SK-N-SH treated with all-trans-retinoic acid at 6 μM for 48 hours (cell line): Measurements from ENCODE around the gene NUP43.

Experiments
- ATAC-seq: fragments of 200-7000 bp; cut with Tn5 transposase; 3 replicates; pipeline ENCODE4 v1.9.1; 2020; ENCODE audit warnings: mild to moderate bottlenecking, moderate library complexity
- ARNTL ChIP-seq: fragments of 450-650 bp; formaldehyde crosslinking; IDR thresholded peaks from 2 replicates; pipeline ENCODE4 v1.5.0; 2020; ENCODE audit warnings: low read depth, mild to moderate bottlenecking, moderate library complexity, borderline replicate concordance
- BACH2 ChIP-seq: fragments of 250-450 bp; sonication (Bioruptor Pico); IDR thresholded peaks from 2 replicates; pipeline ENCODE4 v1.9.0; 2021; ENCODE audit warnings: mild to moderate bottlenecking, borderline replicate concordance
- CSDC2 ChIP-seq: fragments of 250-450 bp; sonication (Bioruptor Pico); IDR thresholded peaks from 2 replicates; pipeline ENCODE4 v1.5.0; 2020; ENCODE audit warnings: mild to moderate bottlenecking, moderate library complexity
- CSRNP3 ChIP-seq: fragments of 250-450 bp; sonication (Bioruptor Pico); IDR thresholded peaks from 2 replicates; pipeline ENCODE4 v1.5.1; 2021; ENCODE audit warnings: mild to moderate bottlenecking, moderate library complexity
- ESRRG ChIP-seq: fragments of 250-450 bp; sonication (Bioruptor Pico); IDR thresholded peaks from 2 replicates; pipeline ENCODE4 v1.6.1; 2021; ENCODE audit warnings: mild to moderate bottlenecking
- GLIS3 ChIP-seq: fragments of 250-450 bp; sonication (Bioruptor Pico); IDR thresholded peaks from 2 replicates; pipeline ENCODE4 v1.5.0; 2020; ENCODE audit warnings: mild to moderate bottlenecking, moderate library complexity
- ISL1 ChIP-seq: fragments of 250-450 bp; sonication (Bioruptor Pico); IDR thresholded peaks from 2 replicates; pipeline ENCODE4 v2.1.2; 2022; ENCODE audit warnings: mild to moderate bottlenecking, moderate library complexity
- OSR1 ChIP-seq: fragments of 250-450 bp; sonication (Bioruptor Pico); IDR thresholded peaks from 2 replicates; pipeline ENCODE4 v1.8.0; 2022; ENCODE audit warnings: moderate library complexity, mild to moderate bottlenecking, inconsistent platforms
- POU6F1 ChIP-seq: fragments of 250-450 bp; sonication (Bioruptor Pico); IDR thresholded peaks from 2 replicates; pipeline ENCODE4 v1.8.0; 2021; ENCODE audit warnings: low read depth, mild to moderate bottlenecking, moderate library complexity, borderline replicate concordance
- PPARA ChIP-seq: fragments of 250-450 bp; sonication (Bioruptor Pico); IDR thresholded peaks from 2 replicates; pipeline ENCODE4 v1.5.0; 2020; ENCODE audit warnings: mild to moderate bottlenecking, borderline replicate concordance
- RARB ChIP-seq: fragments of 250-450 bp; sonication (Bioruptor Pico); IDR thresholded peaks from 2 replicates; pipeline ENCODE4 v1.8.0; 2021; ENCODE audit warnings: mild to moderate bottlenecking, moderate library complexity
- SNAI2 ChIP-seq: fragments of 250-450 bp; sonication (Bioruptor Pico); IDR thresholded peaks from 2 replicates; pipeline ENCODE4 v1.5.0; 2020; ENCODE audit warnings: mild to moderate bottlenecking, moderate library complexity
- TOX ChIP-seq: fragments of 250-450 bp; sonication (Bioruptor Pico); IDR thresholded peaks from 2 replicates; pipeline ENCODE4 v1.8.0; 2021; ENCODE audit warnings: mild to moderate bottlenecking, moderate library complexity, borderline replicate concordance
- ZC3H10 ChIP-seq: fragments of 250-450 bp; sonication (Bioruptor Pico); IDR thresholded peaks from 2 replicates; pipeline ENCODE4 v1.5.1; 2021; ENCODE audit warnings: mild to moderate bottlenecking, moderate library complexity
- ZFP3 ChIP-seq: fragments of 250-450 bp; sonication (Bioruptor Pico); IDR thresholded peaks from 2 replicates; pipeline ENCODE4 v1.5.0; 2020; ENCODE audit warnings: mild to moderate bottlenecking, moderate library complexity
- ZFP30 ChIP-seq: fragments of 450-650 bp; formaldehyde crosslinking; IDR thresholded peaks from 2 replicates; pipeline ENCODE4 v1.5.0; 2022; ENCODE audit warnings: mild to moderate bottlenecking, moderate library complexity
- ZNF565 ChIP-seq: fragments of 450-650 bp; formaldehyde crosslinking; conservative IDR thresholded peaks from 2 replicates; pipeline ENCODE4 v1.5.0; 2020; ENCODE audit warnings: low read depth, mild to moderate bottlenecking, moderate library complexity
- ZNF70 ChIP-seq: fragments of 450-650 bp; formaldehyde crosslinking; IDR thresholded peaks from 2 replicates; pipeline ENCODE4 v1.5.0; 2020; ENCODE audit warnings: mild to moderate bottlenecking, moderate library complexity
- ZNF8 ChIP-seq: fragments of 450-650 bp; formaldehyde crosslinking; IDR thresholded peaks from 2 replicates; pipeline ENCODE4 v1.5.0; 2020; ENCODE audit warnings: mild to moderate bottlenecking, moderate library complexity
- TF ChIP-seq, protein P1 (sequence below): fragments of 250-450 bp; sonication (Bioruptor Pico); IDR thresholded peaks from 2 replicates; pipeline ENCODE4 v1.5.1; 2020; ENCODE audit warnings: low read depth, mild to moderate bottlenecking, moderate library complexity
- TF ChIP-seq, protein P2 (sequence below): fragments of 250-450 bp; sonication (Bioruptor Pico); IDR thresholded peaks from 2 replicates; pipeline ENCODE4 v1.5.0; 2020; ENCODE audit warnings: mild to moderate bottlenecking, moderate library complexity
- TF ChIP-seq, protein P3 (sequence below): fragments of 250-450 bp; sonication (Bioruptor Pico); IDR thresholded peaks from 2 replicates; pipeline ENCODE4 v1.8.0; 2020; ENCODE audit warnings: mild to moderate bottlenecking, moderate library complexity, borderline replicate concordance

NUP43 gene

DNA sequence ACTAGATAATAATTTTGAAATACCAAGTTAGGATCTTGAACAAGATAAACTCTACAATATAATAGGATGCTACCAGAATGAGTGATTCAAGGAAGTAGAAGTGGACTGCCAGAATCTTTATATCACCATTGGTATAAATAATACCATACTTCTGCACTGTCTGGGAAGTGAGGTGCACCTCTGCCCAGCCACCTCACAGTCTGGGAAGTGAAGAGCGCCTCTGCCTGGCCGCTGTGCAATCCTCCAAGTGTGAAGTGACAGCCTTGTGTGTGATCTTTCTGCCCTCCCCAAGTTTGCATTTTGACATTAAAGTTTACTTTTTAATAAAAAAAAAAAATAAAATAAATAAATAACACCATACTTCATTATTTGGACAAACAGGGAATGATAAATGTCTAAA lies 47.2 kb downstream of the NUP43 start:
- TF ChIP-seq ZNF70 (CRISPR knock-in tag) (no peak), CSRNP3 (CRISPR knock-in tag) (no peak), ZNF565 (no peak), RARB (no peak), GLIS3 (no peak), ARNTL (CRISPR knock-in tag) (no peak), CSDC2 (no peak), TOX (no peak), BACH2 (CRISPR knock-in tag) (no peak), ZNF8 (CRISPR knock-in tag) (no peak), ESRRG (CRISPR knock-in tag) (no peak), SNAI2 (CRISPR knock-in tag) (no peak), ISL1 (CRISPR knock-in tag) (no peak)
- TF ChIP-seq, protein P1, sequence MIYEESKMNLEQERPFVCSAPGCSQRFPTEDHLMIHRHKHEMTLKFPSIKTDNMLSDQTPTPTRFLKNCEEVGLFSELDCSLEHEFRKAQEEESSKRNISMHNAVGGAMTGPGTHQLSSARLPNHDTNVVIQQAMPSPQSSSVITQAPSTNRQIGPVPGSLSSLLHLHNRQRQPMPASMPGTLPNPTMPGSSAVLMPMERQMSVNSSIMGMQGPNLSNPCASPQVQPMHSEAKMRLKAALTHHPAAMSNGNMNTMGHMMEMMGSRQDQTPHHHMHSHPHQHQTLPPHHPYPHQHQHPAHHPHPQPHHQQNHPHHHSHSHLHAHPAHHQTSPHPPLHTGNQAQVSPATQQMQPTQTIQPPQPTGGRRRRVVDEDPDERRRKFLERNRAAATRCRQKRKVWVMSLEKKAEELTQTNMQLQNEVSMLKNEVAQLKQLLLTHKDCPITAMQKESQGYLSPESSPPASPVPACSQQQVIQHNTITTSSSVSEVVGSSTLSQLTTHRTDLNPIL = no peak
- TF ChIP-seq, protein P2, sequence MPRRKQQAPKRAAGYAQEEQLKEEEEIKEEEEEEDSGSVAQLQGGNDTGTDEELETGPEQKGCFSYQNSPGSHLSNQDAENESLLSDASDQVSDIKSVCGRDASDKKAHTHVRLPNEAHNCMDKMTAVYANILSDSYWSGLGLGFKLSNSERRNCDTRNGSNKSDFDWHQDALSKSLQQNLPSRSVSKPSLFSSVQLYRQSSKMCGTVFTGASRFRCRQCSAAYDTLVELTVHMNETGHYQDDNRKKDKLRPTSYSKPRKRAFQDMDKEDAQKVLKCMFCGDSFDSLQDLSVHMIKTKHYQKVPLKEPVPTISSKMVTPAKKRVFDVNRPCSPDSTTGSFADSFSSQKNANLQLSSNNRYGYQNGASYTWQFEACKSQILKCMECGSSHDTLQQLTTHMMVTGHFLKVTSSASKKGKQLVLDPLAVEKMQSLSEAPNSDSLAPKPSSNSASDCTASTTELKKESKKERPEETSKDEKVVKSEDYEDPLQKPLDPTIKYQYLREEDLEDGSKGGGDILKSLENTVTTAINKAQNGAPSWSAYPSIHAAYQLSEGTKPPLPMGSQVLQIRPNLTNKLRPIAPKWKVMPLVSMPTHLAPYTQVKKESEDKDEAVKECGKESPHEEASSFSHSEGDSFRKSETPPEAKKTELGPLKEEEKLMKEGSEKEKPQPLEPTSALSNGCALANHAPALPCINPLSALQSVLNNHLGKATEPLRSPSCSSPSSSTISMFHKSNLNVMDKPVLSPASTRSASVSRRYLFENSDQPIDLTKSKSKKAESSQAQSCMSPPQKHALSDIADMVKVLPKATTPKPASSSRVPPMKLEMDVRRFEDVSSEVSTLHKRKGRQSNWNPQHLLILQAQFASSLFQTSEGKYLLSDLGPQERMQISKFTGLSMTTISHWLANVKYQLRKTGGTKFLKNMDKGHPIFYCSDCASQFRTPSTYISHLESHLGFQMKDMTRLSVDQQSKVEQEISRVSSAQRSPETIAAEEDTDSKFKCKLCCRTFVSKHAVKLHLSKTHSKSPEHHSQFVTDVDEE = no peak
- no peak for ATAC-seq

GRCh38 chr6:149698175-149698574 lies 48.2 kb downstream of the NUP43 start:
- no peak for TF ChIP-seq SNAI2 (CRISPR knock-in tag)
- no peak for TF ChIP-seq PPARA (CRISPR knock-in tag)
- TF ChIP-seq CSDC2 = no peak
- TF ChIP-seq, protein P3, sequence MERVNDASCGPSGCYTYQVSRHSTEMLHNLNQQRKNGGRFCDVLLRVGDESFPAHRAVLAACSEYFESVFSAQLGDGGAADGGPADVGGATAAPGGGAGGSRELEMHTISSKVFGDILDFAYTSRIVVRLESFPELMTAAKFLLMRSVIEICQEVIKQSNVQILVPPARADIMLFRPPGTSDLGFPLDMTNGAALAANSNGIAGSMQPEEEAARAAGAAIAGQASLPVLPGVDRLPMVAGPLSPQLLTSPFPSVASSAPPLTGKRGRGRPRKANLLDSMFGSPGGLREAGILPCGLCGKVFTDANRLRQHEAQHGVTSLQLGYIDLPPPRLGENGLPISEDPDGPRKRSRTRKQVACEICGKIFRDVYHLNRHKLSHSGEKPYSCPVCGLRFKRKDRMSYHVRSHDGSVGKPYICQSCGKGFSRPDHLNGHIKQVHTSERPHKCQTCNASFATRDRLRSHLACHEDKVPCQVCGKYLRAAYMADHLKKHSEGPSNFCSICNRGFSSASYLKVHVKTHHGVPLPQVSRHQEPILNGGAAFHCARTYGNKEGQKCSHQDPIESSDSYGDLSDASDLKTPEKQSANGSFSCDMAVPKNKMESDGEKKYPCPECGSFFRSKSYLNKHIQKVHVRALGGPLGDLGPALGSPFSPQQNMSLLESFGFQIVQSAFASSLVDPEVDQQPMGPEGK (CRISPR knock-in tag) = no peak
- TF ChIP-seq, protein P2 = no peak
- no peak for TF ChIP-seq OSR1 (CRISPR knock-in tag)
- no peak for TF ChIP-seq POU6F1 (CRISPR knock-in tag)
- TF ChIP-seq ESRRG (CRISPR knock-in tag) = no peak
- no peak for TF ChIP-seq ARNTL (CRISPR knock-in tag)
- no peak for TF ChIP-seq BACH2 (CRISPR knock-in tag)
- no peak for TF ChIP-seq ZFP3
- no peak for TF ChIP-seq ISL1 (CRISPR knock-in tag)
- TF ChIP-seq GLIS3 = no peak
- TF ChIP-seq ZFP30 = no peak
- TF ChIP-seq ZC3H10 (CRISPR knock-in tag) = no peak
- TF ChIP-seq TOX = no peak
- no peak for ATAC-seq
